GM19035 (cell line): Measurements from ENCODE around the gene SELENOP.
"Not testable (repeated sequence)": the region's sequence is repeated elsewhere in the genome, so short reads cannot be mapped to it uniquely, and the experiment has no call there.

Source experiments
- ATAC-seq: cut with Tn5 transposase; IDR thresholded peaks from one replicate; pipeline ENCODE4 v1.9.1; 2021; ENCODE audit not compliant: unreplicated experiment

SELENOP gene

GRCh38 chr5:42811591-42812446, at the start of gene SELENOP:
TSS of gene SELENOP (minus strand) at chr5:42811892. CDS start at chr5:42808353, 3,539 bp downstream.
- ATAC-seq, result no peak

- no peak for ATAC-seq
Observed at GRCh38 chr5:42858687-42859086, 47.0 kb upstream of the SELENOP start.

GRCh38 chr5:42858031-42858643, 46.4 kb upstream of the SELENOP start:
- no peak for ATAC-seq

- ATAC-seq, result no peak
Observed at GRCh38 chr5:42855811-42856210, 44.1 kb upstream of the SELENOP start.

- ATAC-seq, result no peak
Observed at GRCh38 chr5:42855386-42855785, 43.7 kb upstream of the SELENOP start.

- ATAC-seq, result no peak
Observed at GRCh38 chr5:42854795-42855194, 43.1 kb upstream of the SELENOP start.

GRCh38 chr5:42852826-42853225, 41.1 kb upstream of the SELENOP start:
- ATAC-seq, result no peak

- no peak for ATAC-seq
Observed at GRCh38 chr5:42851481-42851880, 39.8 kb upstream of the SELENOP start.

- ATAC-seq, result no peak
Observed at GRCh38 chr5:42848545-42848944, 36.9 kb upstream of the SELENOP start.

- not testable (repeated sequence) for ATAC-seq
Observed at GRCh38 chr5:42844408-42844807, 32.7 kb upstream of the SELENOP start.

GRCh38 chr5:42843675-42844292, 32.1 kb upstream of the SELENOP start:
- ATAC-seq, result no peak

- ATAC-seq, result no peak
Observed at GRCh38 chr5:42842921-42843641, 31.4 kb upstream of the SELENOP start.

GRCh38 chr5:42840842-42841567, 29.3 kb upstream of the SELENOP start:
- no peak for ATAC-seq

GRCh38 chr5:42840269-42840668, 28.6 kb upstream of the SELENOP start:
- ATAC-seq, result no peak

GRCh38 chr5:42839196-42839595, 27.5 kb upstream of the SELENOP start:
- no peak for ATAC-seq

- ATAC-seq, result no peak
Observed at GRCh38 chr5:42837601-42838000, 25.9 kb upstream of the SELENOP start.

- ATAC-seq, result no peak
Observed at GRCh38 chr5:42836070-42836769, 24.5 kb upstream of the SELENOP start.

- no peak for ATAC-seq
Observed at GRCh38 chr5:42832060-42832459, 20.4 kb upstream of the SELENOP start.

- no peak for ATAC-seq
Observed at GRCh38 chr5:42830924-42831323, 19.2 kb upstream of the SELENOP start.

- no peak for ATAC-seq
Observed at GRCh38 chr5:42828671-42829070, 17.0 kb upstream of the SELENOP start.
